ENCODE results near the gene IRF2. TPM values are rescaled to one million over a fixed set of nuclear protein-coding genes. Genes with fewer than 3 reads are reported as not detected.
A peak's percentile ranks its signal among the peaks of the same experiment; 100 is the strongest.
"Not testable (repeated sequence)": the region's sequence is repeated elsewhere in the genome, so short reads cannot be mapped to it uniquely, and the experiment has no call there.

IRF2 gene
- total RNA-seq, 1 donor from 2014 or later: 16.1 TPM

DNA sequence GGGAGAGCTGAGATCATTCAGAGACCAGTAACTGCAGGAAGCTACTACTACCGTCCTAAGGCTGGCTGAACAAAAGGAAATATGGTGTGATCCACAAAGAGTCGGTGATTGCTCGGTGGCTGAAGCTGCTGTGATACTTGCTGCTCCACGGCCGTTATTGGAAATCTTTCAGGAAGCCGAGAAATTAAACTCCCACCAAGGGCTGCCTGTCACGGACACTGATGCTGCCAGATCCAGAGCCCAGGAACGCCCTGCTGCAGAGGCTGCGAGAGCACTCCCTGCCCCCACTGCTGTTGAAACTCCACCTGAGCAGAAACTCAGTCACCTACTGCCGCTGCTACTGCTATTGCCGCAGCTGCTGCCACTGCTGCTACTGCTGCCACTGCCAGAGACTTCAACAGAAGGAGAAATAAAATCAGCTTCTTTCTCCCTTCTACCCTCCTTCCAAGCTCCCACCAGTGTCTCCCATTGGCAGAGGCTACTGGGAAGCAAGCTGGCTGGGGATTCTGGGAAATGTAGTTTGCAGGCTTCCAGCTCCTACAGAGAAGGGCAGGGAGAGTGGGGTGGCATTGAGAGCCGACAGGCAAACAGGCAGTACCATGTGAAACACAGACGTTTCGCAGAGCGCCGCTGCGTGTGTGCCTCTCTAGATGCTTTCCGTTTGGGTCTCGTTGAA, 130.7 kb downstream of the IRF2 start:
- Histone ChIP-seq H3K27me3 (no peaks in the 10 kb centered on the region), H3K9ac (no peak overlapping the region), H4K20me1 (ENCODE audit: low read depth) (no peaks in the 10 kb centered on the region), H3K9me3 (ENCODE audit: low read depth) (no peaks in the 10 kb centered on the region), H3K79me2 (ENCODE audit: low read depth) (no peaks in the 10 kb centered on the region), H3K27ac (no peak overlapping the region), H3K4me1 (peaks cover 7% of the 10 kb centered on the region), H3K36me3 (no peaks in the 10 kb centered on the region), H2AFZ (replicated peaks) (peak overlapping the region; percentile 98), H3F3A (ENCODE audit: low read depth) (peaks cover 5% of the 10 kb centered on the region), H3K4me3 (peak overlapping the region; percentile 79), H3K4me2 (peak overlapping the region; percentile 91)
- H3K4me1 Mint-ChIP-seq: peaks cover 43% of the 10 kb centered on the region
- H3K9me3 Mint-ChIP-seq: peaks cover 2% of the 10 kb centered on the region
- peak; percentile 87 for DNase-seq (ENCODE audit: low spot score)
- peak overlapping the region; percentile 86 for H3K27ac Mint-ChIP-seq
- peaks cover 6% of the 10 kb centered on the region for H3K27me3 Mint-ChIP-seq (ENCODE audit: insufficient read depth, low read depth)
- peaks cover 1% of the 10 kb centered on the region for H3K36me3 Mint-ChIP-seq
- TF ChIP-seq EZH2 (IDR thresholded peaks at IDR 0.05): no peak
- TF ChIP-seq, protein P1, sequence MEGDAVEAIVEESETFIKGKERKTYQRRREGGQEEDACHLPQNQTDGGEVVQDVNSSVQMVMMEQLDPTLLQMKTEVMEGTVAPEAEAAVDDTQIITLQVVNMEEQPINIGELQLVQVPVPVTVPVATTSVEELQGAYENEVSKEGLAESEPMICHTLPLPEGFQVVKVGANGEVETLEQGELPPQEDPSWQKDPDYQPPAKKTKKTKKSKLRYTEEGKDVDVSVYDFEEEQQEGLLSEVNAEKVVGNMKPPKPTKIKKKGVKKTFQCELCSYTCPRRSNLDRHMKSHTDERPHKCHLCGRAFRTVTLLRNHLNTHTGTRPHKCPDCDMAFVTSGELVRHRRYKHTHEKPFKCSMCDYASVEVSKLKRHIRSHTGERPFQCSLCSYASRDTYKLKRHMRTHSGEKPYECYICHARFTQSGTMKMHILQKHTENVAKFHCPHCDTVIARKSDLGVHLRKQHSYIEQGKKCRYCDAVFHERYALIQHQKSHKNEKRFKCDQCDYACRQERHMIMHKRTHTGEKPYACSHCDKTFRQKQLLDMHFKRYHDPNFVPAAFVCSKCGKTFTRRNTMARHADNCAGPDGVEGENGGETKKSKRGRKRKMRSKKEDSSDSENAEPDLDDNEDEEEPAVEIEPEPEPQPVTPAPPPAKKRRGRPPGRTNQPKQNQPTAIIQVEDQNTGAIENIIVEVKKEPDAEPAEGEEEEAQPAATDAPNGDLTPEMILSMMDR (IDR thresholded peaks at IDR 0.05): no peak
- TF ChIP-seq EZH2phosphoT487 (IDR thresholded peaks at IDR 0.05): no peak
- H3K4me3 Mint-ChIP-seq: peak overlapping the region; percentile 84

DNA sequence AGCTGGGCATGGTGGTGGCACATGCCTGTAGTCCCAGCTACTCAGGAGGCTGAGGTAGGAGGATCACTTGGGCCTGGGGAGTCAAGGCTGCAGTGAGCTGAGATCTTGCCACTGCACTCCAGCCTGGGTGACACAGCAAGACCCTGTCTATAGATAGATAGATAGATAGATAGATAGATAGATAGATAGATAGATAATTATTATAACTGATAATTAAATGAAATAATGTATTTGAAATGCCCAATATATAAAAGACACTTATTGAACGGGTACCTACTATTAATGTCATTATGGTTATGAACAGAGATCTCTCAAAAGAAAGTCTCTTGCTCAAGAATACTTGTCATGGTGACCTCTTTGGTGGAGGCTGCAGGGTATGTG, 131.5 kb downstream of the IRF2 start:
- H3K79me2 ChIP-seq (ENCODE audit: low read depth); H3K4me1 ChIP-seq; H3K36me3 Mint-ChIP-seq; H3K27me3 Mint-ChIP-seq (ENCODE audit: insufficient read depth, low read depth); H3K9me3 ChIP-seq (ENCODE audit: low read depth); H3K9ac ChIP-seq; DNase-seq (ENCODE audit: low spot score); H3K36me3 ChIP-seq; H3K9me3 Mint-ChIP-seq; H3K27ac Mint-ChIP-seq; H4K20me1 ChIP-seq (ENCODE audit: low read depth); H3K27ac ChIP-seq; H3K27me3 ChIP-seq; H3F3A ChIP-seq (ENCODE audit: low read depth): not testable (repeated sequence)
- peak overlapping the region; percentile 79 for H3K4me3 ChIP-seq
- H2AFZ ChIP-seq (replicated peaks): peak overlapping the region; percentile 98
- Mint-ChIP-seq H3K4me3 (peak overlapping the region; percentile 84), H3K4me1 (peaks cover 35% of the 10 kb centered on the region)
- H3K4me2 ChIP-seq: peak overlapping the region; percentile 91

DNA sequence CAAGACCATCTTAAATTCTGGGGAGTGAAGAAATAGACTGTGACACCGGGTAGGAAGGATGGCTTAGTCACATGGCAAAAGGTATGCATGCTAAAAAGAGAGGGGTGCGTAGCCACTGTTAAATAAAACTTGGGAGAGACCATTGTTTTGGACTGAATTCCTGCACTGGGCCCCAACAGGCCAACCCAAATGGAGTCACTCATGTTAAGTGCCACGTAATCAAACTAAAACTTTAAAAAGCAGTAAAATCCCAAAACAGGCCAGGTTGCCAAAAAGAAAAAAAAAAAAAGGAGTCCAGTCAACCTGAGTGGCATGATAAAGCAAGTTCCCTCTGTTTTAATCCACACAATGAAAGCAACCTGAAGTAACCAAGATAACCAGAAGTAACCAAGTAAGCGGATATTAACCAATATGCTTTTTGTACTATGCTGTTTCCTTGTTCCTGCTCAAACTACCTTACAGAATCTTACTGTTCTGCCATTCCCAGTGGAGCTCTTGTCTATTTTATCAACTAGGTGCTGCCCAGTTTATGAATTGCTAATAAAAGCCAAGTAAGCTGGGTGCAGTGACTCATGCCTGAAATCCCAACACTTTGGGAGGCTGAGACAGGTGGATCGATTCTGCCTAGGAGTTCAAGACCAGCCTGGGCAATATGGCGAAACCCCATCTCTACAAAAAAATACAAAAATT, 132.0 kb downstream of the IRF2 start:
- no peak overlapping the region for H3K27ac Mint-ChIP-seq

DNA sequence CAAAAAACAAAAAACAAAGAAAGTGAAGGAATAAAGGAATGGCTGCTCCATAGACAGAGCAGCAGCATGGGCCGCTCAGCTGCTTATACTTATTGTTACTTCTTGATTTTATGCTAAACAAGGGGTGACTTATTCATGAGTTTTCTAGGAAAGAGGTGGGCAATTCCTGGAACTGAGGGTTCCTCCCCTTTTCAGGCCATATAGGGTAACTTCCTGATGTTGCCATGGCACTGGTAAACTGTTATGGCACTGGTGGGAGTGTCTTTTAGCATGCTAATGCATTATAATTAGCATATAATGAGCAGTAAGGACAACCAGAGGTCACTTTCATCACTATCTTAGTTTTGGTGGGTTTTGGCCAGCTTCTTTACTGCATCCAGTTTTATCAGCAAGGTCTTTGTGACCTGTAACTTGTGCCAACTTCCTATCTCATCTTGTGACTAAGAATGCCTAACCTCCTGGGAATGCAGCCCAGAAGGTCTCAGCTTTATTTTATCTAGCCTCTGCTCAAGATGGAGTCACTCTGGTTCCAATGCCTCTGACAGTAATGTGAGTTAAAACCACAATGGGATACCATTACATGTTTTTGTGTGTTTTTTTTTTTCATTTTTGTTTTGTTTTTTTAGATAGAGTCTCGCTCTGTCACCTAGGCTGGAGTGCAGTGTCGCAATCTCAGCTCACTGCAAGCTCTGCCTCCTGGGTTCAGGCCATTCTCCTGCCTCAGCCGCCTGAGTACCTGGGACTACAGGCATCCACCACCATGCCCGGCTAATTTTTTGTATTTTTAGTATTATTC, 134.8 kb downstream of the IRF2 start:
- H3K9ac ChIP-seq; H3K4me3 ChIP-seq; H3K36me3 Mint-ChIP-seq; H3F3A ChIP-seq (ENCODE audit: low read depth); H3K4me3 Mint-ChIP-seq; H3K27ac ChIP-seq; H2AFZ ChIP-seq (replicated peaks); H3K27ac Mint-ChIP-seq; H3K79me2 ChIP-seq (ENCODE audit: low read depth); H3K27me3 Mint-ChIP-seq (ENCODE audit: insufficient read depth, low read depth); H3K36me3 ChIP-seq; H3K27me3 ChIP-seq; H3K9me3 Mint-ChIP-seq; H3K4me1 ChIP-seq; H4K20me1 ChIP-seq (ENCODE audit: low read depth); H3K9me3 ChIP-seq (ENCODE audit: low read depth); DNase-seq (ENCODE audit: low spot score); H3K4me2 ChIP-seq: not testable (repeated sequence)
- H3K4me1 Mint-ChIP-seq: peaks cover 16% of the 10 kb centered on the region

More for the DNA sequence above, 132.0 kb downstream of the IRF2 start:
- TF ChIP-seq EZH2phosphoT487 (IDR thresholded peaks at IDR 0.05) (no peak), EZH2 (IDR thresholded peaks at IDR 0.05) (no peak)
- TF ChIP-seq, protein P1 (IDR thresholded peaks at IDR 0.05): no peak
- H3K9ac ChIP-seq: no peak overlapping the region
- H3K9me3 ChIP-seq (ENCODE audit: low read depth): no peaks in the 10 kb centered on the region
- no peak overlapping the region for H3K27ac ChIP-seq
- DNase-seq (ENCODE audit: low spot score): no peak
- H3F3A ChIP-seq (ENCODE audit: low read depth): peaks cover 5% of the 10 kb centered on the region
- H2AFZ ChIP-seq (replicated peaks): no peak overlapping the region
- H3K27me3 Mint-ChIP-seq (ENCODE audit: insufficient read depth, low read depth): peaks cover 1% of the 10 kb centered on the region
- H3K4me3 ChIP-seq: no peak overlapping the region
- H3K4me1 ChIP-seq: no peaks in the 10 kb centered on the region
- no peak overlapping the region for H3K4me2 ChIP-seq
- H3K36me3 ChIP-seq: no peaks in the 10 kb centered on the region
- no peaks in the 10 kb centered on the region for H3K27me3 ChIP-seq
- peaks cover 3% of the 10 kb centered on the region for H3K36me3 Mint-ChIP-seq
- H4K20me1 ChIP-seq (ENCODE audit: low read depth): no peaks in the 10 kb centered on the region
- peaks cover 7% of the 10 kb centered on the region for H3K9me3 Mint-ChIP-seq
- peaks cover 30% of the 10 kb centered on the region for H3K4me1 Mint-ChIP-seq
- H3K79me2 ChIP-seq (ENCODE audit: low read depth): no peaks in the 10 kb centered on the region
- H3K4me3 Mint-ChIP-seq: no peak overlapping the region

All from neural progenitor cell (in vitro differentiated cells).